Measurements from ENCODE around the gene SRSF5.
"Not testable (repeated sequence)": the region's sequence is repeated elsewhere in the genome, so short reads cannot be mapped to it uniquely, and the experiment has no call there.

SRSF5 gene

GRCh38 chr14:69766984-69767368 is at the start of gene SRSF5:
Gene SRSF5 (plus strand): TSS chr14:69767142. CDS start chr14:69768157, 1,015 bp downstream.
- DNase-seq, result peak; percentile 99

GRCh38 chr14:69718614-69719013 is 48.3 kb upstream of the SRSF5 start:
- DNase-seq, result not testable (repeated sequence)

- peak; percentile 85 for DNase-seq
These were observed 47.4 kb upstream of the SRSF5 start for GRCh38 chr14:69719501-69719951.

- no peak for DNase-seq
These were observed 46.0 kb upstream of the SRSF5 start for GRCh38 chr14:69720912-69721311.

GRCh38 chr14:69726761-69727511 is 40.0 kb upstream of the SRSF5 start:
- DNase-seq, result peak; percentile 30

GRCh38 chr14:69727860-69728259 is 39.1 kb upstream of the SRSF5 start:
- DNase-seq, result no peak

- not testable (repeated sequence) for DNase-seq
These were observed 34.9 kb upstream of the SRSF5 start for GRCh38 chr14:69731919-69732598.

GRCh38 chr14:69736405-69736804 is 30.5 kb upstream of the SRSF5 start:
- DNase-seq, result not testable (repeated sequence)

- no peak for DNase-seq
These were observed 25.9 kb upstream of the SRSF5 start for GRCh38 chr14:69741055-69741454.

- no peak for DNase-seq
These were observed 17.0 kb upstream of the SRSF5 start for GRCh38 chr14:69749956-69750355.

- DNase-seq, result no peak
These were observed 16.4 kb upstream of the SRSF5 start for GRCh38 chr14:69750495-69750894.

- no peak for DNase-seq
These were observed 14.2 kb upstream of the SRSF5 start for GRCh38 chr14:69752773-69753172.

GRCh38 chr14:69753860-69754259 is 13.1 kb upstream of the SRSF5 start:
- DNase-seq, result no peak

GRCh38 chr14:69754487-69754886 is 12.5 kb upstream of the SRSF5 start:
- no peak for DNase-seq

- no peak for DNase-seq
These were observed 11.6 kb upstream of the SRSF5 start for GRCh38 chr14:69755296-69755695.

- no peak for DNase-seq
These were observed 11.2 kb upstream of the SRSF5 start for GRCh38 chr14:69755784-69756183.

GRCh38 chr14:69756298-69756697 is 10.6 kb upstream of the SRSF5 start:
- no peak for DNase-seq

- no peak for DNase-seq
These were observed 6.1 kb upstream of the SRSF5 start for GRCh38 chr14:69760810-69761209.

- DNase-seq, result no peak
These were observed 3.0 kb upstream of the SRSF5 start for GRCh38 chr14:69763761-69764510.

- peak; percentile 91 for DNase-seq
These were observed 542 bp downstream of the SRSF5 start for GRCh38 chr14:69767369-69767999.

GRCh38 chr14:69768873-69769272 is 1.9 kb downstream of the SRSF5 start:
- no peak for DNase-seq

GRCh38 chr14:69769623-69770022 is 2.7 kb downstream of the SRSF5 start:
- no peak for DNase-seq

- no peak for DNase-seq
These were observed 3.6 kb downstream of the SRSF5 start for GRCh38 chr14:69770559-69770958.

Measured in DMS79 (cell line).